NCI-H82 treated with DMSO at 0.1 percent for 48 hours (cell line): ENCODE results near the gene FAM177A1.
A peak's percentile ranks its signal among the peaks of the same experiment; 100 is the strongest.
"Not testable (repeated sequence)": the region's sequence is repeated elsewhere in the genome, so short reads cannot be mapped to it uniquely, and the experiment has no call there.

Source experiments
- DNase-seq: peaks from one replicate; lab custom pipeline; 2025; ENCODE audit not compliant: unreplicated experiment; lab: John Stamatoyannopoulos, UW

The FAM177A1 gene

GRCh38 chr14:35046048-35046750, at the start of gene FAM177A1:
Gene FAM177A1, plus strand, starts transcription at chr14:35046272. Its CDS starts 192 bp downstream, at chr14:35046464.
- DNase-seq = peak; percentile 90

GRCh38 chr14:34997762-34998161, 48.3 kb upstream of the FAM177A1 start:
- no peak for DNase-seq

- no peak for DNase-seq
These were observed 46.6 kb upstream of the FAM177A1 start for GRCh38 chr14:34999500-34999899.

GRCh38 chr14:35001621-35002020, 44.5 kb upstream of the FAM177A1 start:
- no peak for DNase-seq

GRCh38 chr14:35004839-35005238, 41.2 kb upstream of the FAM177A1 start:
- no peak for DNase-seq

GRCh38 chr14:35016568-35016967, 29.5 kb upstream of the FAM177A1 start:
- no peak for DNase-seq

GRCh38 chr14:35020713-35021112, 25.4 kb upstream of the FAM177A1 start:
- DNase-seq = no peak

- DNase-seq = no peak
These were observed 17.6 kb upstream of the FAM177A1 start for GRCh38 chr14:35028435-35028834.

GRCh38 chr14:35032562-35032961, 13.5 kb upstream of the FAM177A1 start:
- DNase-seq = no peak

GRCh38 chr14:35034440-35034833, 11.6 kb upstream of the FAM177A1 start:
- no peak for DNase-seq

GRCh38 chr14:35034944-35035554, 11.0 kb upstream of the FAM177A1 start:
- not testable (repeated sequence) for DNase-seq

- not testable (repeated sequence) for DNase-seq
These were observed 7.8 kb upstream of the FAM177A1 start for GRCh38 chr14:35038312-35038711.

GRCh38 chr14:35042632-35043031, 3.4 kb upstream of the FAM177A1 start:
- DNase-seq = no peak

GRCh38 chr14:35043046-35043445, 3.0 kb upstream of the FAM177A1 start:
- no peak for DNase-seq

GRCh38 chr14:35044939-35045797, 904 bp upstream of the FAM177A1 start:
- no peak for DNase-seq

- no peak for DNase-seq
These were observed 349 bp upstream of the FAM177A1 start for GRCh38 chr14:35045798-35046047.

GRCh38 chr14:35046751-35047536, 872 bp downstream of the FAM177A1 start:
- no peak for DNase-seq

GRCh38 chr14:35047976-35048513, 2.0 kb downstream of the FAM177A1 start:
- no peak for DNase-seq

- DNase-seq = no peak
These were observed 4.6 kb downstream of the FAM177A1 start for GRCh38 chr14:35050652-35051051.

- no peak for DNase-seq
These were observed 5.7 kb downstream of the FAM177A1 start for GRCh38 chr14:35051796-35052195.

- no peak for DNase-seq
These were observed 6.6 kb downstream of the FAM177A1 start for GRCh38 chr14:35052637-35053036.
